ENCODE data around the gene RIOK1.

DNA sequence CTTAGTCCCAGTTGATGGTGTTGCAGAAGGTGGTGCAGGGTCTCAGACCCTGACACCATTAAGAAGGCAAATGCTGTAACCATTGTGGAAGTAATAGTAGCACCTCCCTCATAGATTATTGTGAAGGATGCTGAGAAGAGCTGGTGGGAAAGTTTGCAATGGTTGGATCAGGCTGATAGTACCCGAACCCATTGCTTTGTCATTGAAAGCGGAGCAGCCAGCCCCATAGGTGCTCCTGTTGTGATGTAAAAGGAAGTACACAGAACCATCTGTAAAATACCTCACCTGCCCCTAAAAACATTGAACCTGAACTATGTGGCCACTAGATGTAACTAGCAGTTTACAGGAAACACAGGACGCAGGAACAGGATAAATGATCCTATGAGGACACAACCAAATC is 31.5 kb downstream of the RIOK1 start:
- TF ChIP-seq, protein P1, sequence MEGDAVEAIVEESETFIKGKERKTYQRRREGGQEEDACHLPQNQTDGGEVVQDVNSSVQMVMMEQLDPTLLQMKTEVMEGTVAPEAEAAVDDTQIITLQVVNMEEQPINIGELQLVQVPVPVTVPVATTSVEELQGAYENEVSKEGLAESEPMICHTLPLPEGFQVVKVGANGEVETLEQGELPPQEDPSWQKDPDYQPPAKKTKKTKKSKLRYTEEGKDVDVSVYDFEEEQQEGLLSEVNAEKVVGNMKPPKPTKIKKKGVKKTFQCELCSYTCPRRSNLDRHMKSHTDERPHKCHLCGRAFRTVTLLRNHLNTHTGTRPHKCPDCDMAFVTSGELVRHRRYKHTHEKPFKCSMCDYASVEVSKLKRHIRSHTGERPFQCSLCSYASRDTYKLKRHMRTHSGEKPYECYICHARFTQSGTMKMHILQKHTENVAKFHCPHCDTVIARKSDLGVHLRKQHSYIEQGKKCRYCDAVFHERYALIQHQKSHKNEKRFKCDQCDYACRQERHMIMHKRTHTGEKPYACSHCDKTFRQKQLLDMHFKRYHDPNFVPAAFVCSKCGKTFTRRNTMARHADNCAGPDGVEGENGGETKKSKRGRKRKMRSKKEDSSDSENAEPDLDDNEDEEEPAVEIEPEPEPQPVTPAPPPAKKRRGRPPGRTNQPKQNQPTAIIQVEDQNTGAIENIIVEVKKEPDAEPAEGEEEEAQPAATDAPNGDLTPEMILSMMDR (IDR thresholded peaks at IDR 0.05; ENCODE audit: low read depth, low read length) = no peak
- no peak for TF ChIP-seq EZH2phosphoT487 (IDR thresholded peaks at IDR 0.05; ENCODE audit: low read depth)

Data from OCI-LY3 (cell line).